ENCODE results near the gene DAPP1. TPM values are rescaled to one million over a fixed set of nuclear protein-coding genes. Genes with fewer than 3 reads are reported as not detected.

The DAPP1 gene
- total and polyA plus RNA-seq, 2 of the 8 experiments (the other 6 are each of a cell fraction or from before 2014, with no cell fraction given): not detected

DNA sequence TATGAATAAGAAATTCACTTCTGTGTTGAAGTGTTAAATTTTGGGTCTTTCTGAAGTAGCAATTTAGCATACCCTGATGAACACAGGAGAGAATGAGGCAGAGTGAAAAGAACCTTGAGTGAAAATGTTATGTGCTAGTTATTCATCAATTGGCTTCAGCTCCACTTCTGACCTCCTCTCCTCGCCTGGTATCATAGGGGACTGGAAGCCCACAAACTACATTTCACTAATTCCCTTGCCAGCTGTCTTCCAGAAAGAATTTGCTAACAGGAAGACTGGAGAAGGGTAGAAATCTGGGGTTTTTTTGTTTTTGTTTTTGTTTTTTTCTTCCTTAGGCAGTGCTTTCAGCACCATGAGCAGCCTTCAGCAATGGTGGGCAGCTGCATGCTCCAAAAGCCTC lies 5.5 kb upstream of the DAPP1 start:
- H3K36me3 ChIP-seq (ENCODE audit: control insufficient read depth in 2 of 4, insufficient read depth in 4 of 4, low read length in 3 of 4): no peaks in the 10 kb centered on the region
- H3K9me3 ChIP-seq (ENCODE audit: insufficient read depth in 2 of 2, low read depth in 1 of 2, low read length in 1 of 2): no peaks in the 10 kb centered on the region
- H4K5ac ChIP-seq (ENCODE audit: insufficient read length, low read depth, low read length): no peak overlapping the region
- no peak overlapping the region for H2BK15ac ChIP-seq (ENCODE audit: low read length)
- H3K4me2 ChIP-seq (ENCODE audit: insufficient read depth in 1 of 2, low read depth in 2 of 2, low read length in 2 of 2): no peak overlapping the region
- H4K20me1 ChIP-seq (replicated peaks in 1 of 2; ENCODE audit: control insufficient read depth in 1 of 2, insufficient read depth in 2 of 2, low read length in 2 of 2): no peaks in the 10 kb centered on the region
- no peaks in the 10 kb centered on the region for H3K27me3 ChIP-seq (replicated peaks in 1 of 4; ENCODE audit: control insufficient read depth in 3 of 4, extremely low read depth in 1 of 4, insufficient read depth in 3 of 4, low read length in 3 of 4)
- no peaks in the 10 kb centered on the region for H3K79me1 ChIP-seq (ENCODE audit: low read depth, low read length)
- H4K8ac ChIP-seq (ENCODE audit: extremely low read depth, insufficient read depth, low read length): no peak overlapping the region
- H2BK12ac ChIP-seq (ENCODE audit: low read depth, low read length): no peak overlapping the region
- H3K27ac ChIP-seq (ENCODE audit: low read depth, low read length): no peak overlapping the region
- no peak overlapping the region for H2AK5ac ChIP-seq (ENCODE audit: low read depth, low read length)
- no peak overlapping the region for H3K4me3 ChIP-seq (ENCODE audit: extremely low read depth in 1 of 4, insufficient read depth in 2 of 4, low read depth in 3 of 4, low read length in 4 of 4)
- H2BK20ac ChIP-seq (ENCODE audit: low read length): no peak overlapping the region
- H2BK5ac ChIP-seq (ENCODE audit: low read depth, low read length): no peak overlapping the region
- TF ChIP-seq SIX5 (IDR thresholded peaks at IDR 0.05; ENCODE audit: low read depth, low read length): no peak
- TF ChIP-seq JUN (IDR thresholded peaks at IDR 0.05; ENCODE audit: low read depth, low read length): no peak
- no peak for TF ChIP-seq CREB1 (IDR thresholded peaks at IDR 0.05)
- no peak for TF ChIP-seq RXRA (IDR thresholded peaks at IDR 0.05; ENCODE audit: insufficient read depth, low read depth, low read length)
- TF ChIP-seq, protein P1, sequence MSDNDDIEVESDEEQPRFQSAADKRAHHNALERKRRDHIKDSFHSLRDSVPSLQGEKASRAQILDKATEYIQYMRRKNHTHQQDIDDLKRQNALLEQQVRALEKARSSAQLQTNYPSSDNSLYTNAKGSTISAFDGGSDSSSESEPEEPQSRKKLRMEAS (IDR thresholded peaks at IDR 0.05): no peak
- TF ChIP-seq PHF8 (conservative IDR thresholded peaks at IDR 0.05; ENCODE audit: low read depth, low read length): no peak
- TF ChIP-seq CBX5 (IDR thresholded peaks at IDR 0.05; ENCODE audit: low read depth, low read length): no peak
- H3K9ac ChIP-seq (replicated peaks in 1 of 4; ENCODE audit: extremely low read depth in 1 of 4, low read depth in 3 of 4, low read length in 3 of 4): no peak overlapping the region
- no peak overlapping the region for H3K14ac ChIP-seq (ENCODE audit: insufficient read length)
- no peak overlapping the region for H2AFZ ChIP-seq (ENCODE audit: low read length)
- peaks cover 0 to 2% (median under 1%) of the 10 kb centered on the region in 4 experiments; a peak in 1 of 7 replicates for H3K4me1 ChIP-seq (replicated peaks in 1 of 4; ENCODE audit: control insufficient read depth in 3 of 4, insufficient read depth in 4 of 4, low read length in 3 of 4)
- no peak overlapping the region for H3K18ac ChIP-seq (ENCODE audit: extremely low read depth, low read length)
- POLR2A ChIA-PET (ENCODE audit: partially characterized antibody): interaction anchor here (0.7 to 1.2 kb wide), 2 partner anchors 27 to 137 kb away, joined by 3 to 5 read pairs; no protein-coding TSS in a partner anchor
- no peak overlapping the region for H3K4ac ChIP-seq (replicated peaks; ENCODE audit: insufficient read length, low read depth, low read length)
- no peak overlapping the region for H3K56ac ChIP-seq (replicated peaks; ENCODE audit: insufficient read length, low read depth, low read length)
- CTCF ChIA-PET (ENCODE audit: partially characterized antibody): interaction anchor here (0.6 to 3.6 kb wide), 33 partner anchors 8 to 340 kb away, joined by 3 to 24 read pairs (median 4); partner anchors contain the start of genes MTTP and TRMT10A
- H3K79me2 ChIP-seq (ENCODE audit: control insufficient read depth in 1 of 2, insufficient read depth in 2 of 2, low read length in 2 of 2): no peaks in the 10 kb centered on the region
- WGBS, 2 experiments (ENCODE audit: extremely low coverage in 1 of 2, insufficient coverage in 1 of 2, insufficient read length in 1 of 2, insufficient replicate concordance in 2 of 2, low coverage in 1 of 2, low lambda C conversion rate in 2 of 2, missing lambda C conversion rate in 1 of 2): 60% methylated on average over 1 of the region's 1 CpG; no CpG with 5 or more reads in 1 of the 2 experiments
- no peak overlapping the region for H2BK120ac ChIP-seq (replicated peaks; ENCODE audit: low read depth, low read length)
- H3K23ac ChIP-seq (ENCODE audit: insufficient read length): no peak overlapping the region
- no peaks in the 10 kb centered on the region; the same call in 1 of the 2 replicates for H3K23me2 ChIP-seq (ENCODE audit: low read depth, low read length)
- no peak overlapping the region for H4K91ac ChIP-seq (replicated peaks; ENCODE audit: insufficient read length, low read length)
- FAIRE-seq (no peak), DNase-seq (ENCODE audit: low read depth in 1 of 2, low spot score in 2 of 2) (no peak)

Measured in H1 (cell line).